ENCODE measurements around the gene INF2.

- no peak for TF ChIP-seq ATF3 (IDR thresholded peaks at IDR 0.05)
- no peak for TF ChIP-seq MAX (IDR thresholded peaks at IDR 0.05)
- no peak for TF ChIP-seq CTCF (IDR thresholded peaks at IDR 0.05; ENCODE audit: low read depth, low read length, missing input control)
- no peak for TF ChIP-seq HNF4A (conservative IDR thresholded peaks at IDR 0.05)
- TF ChIP-seq SP1 (IDR thresholded peaks at IDR 0.05) = no peak
- TF ChIP-seq EGR1 (IDR thresholded peaks at IDR 0.05; ENCODE audit: low read depth in 2 of 2) = no peak
These were observed 28.7 kb downstream of the INF2 start for GRCh38 chr14:104718147-104718546.
